Esophagus squamous epithelium (tissue), 4 donors: ENCODE measurements around the gene MGARP.

Experiments
- POLR2A ChIP-seq, 4 donors: fragments of 450-650 bp; IDR thresholded peaks; one replicate each; pipeline ENCODE4 v1.6.1; 2017; ENCODE audit warnings: antibody characterized with exemption in 4 of 4, mild to moderate bottlenecking in 4 of 4, moderate library complexity in 3 of 4
- TF ChIP-seq, protein P1 (sequence below), 6 experiments: fragments of 450-650 bp in 4 of 6; fragments of 200-600 bp in 2 of 6; sonication (generic) in 2 of 6; IDR thresholded peaks; one replicate each; pipeline ENCODE4 v1.5.1; 2016 to 2019; ENCODE audit warnings: antibody characterized with exemption in 6 of 6, mild to moderate bottlenecking in 4 of 6, moderate library complexity in 4 of 6

DNA sequence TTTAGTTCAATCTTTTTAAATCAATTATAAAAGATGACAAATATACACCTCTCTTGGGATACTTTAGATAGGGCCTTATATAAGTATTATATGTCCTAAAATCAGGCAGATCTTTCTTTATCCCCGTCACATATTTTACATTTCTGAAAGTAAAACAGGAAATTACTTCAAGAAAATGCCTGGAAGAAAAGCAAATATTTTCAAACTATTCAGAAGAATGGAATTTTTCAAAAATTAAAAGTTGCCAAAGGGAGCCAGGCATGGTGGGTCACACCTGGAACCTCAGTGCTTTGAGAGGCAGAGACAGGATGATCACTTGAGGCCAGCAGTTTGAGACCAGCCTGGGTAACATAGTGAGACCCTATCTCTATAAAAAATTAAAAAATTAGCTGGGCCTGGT lies 34.4 kb downstream of the MGARP start:
- TF ChIP-seq POLR2A (IDR thresholded peaks at IDR 0.05): no peak
- TF ChIP-seq, protein P1, sequence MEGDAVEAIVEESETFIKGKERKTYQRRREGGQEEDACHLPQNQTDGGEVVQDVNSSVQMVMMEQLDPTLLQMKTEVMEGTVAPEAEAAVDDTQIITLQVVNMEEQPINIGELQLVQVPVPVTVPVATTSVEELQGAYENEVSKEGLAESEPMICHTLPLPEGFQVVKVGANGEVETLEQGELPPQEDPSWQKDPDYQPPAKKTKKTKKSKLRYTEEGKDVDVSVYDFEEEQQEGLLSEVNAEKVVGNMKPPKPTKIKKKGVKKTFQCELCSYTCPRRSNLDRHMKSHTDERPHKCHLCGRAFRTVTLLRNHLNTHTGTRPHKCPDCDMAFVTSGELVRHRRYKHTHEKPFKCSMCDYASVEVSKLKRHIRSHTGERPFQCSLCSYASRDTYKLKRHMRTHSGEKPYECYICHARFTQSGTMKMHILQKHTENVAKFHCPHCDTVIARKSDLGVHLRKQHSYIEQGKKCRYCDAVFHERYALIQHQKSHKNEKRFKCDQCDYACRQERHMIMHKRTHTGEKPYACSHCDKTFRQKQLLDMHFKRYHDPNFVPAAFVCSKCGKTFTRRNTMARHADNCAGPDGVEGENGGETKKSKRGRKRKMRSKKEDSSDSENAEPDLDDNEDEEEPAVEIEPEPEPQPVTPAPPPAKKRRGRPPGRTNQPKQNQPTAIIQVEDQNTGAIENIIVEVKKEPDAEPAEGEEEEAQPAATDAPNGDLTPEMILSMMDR (IDR thresholded peaks at IDR 0.05): no peak
